ENCODE results near the gene HMCN1. TPM values are rescaled to one million over a fixed set of nuclear protein-coding genes. Genes with fewer than 3 reads are reported as not detected.

Gene HMCN1
- total RNA-seq, 1 experiment from 2014 or later, result 0.23 TPM

GRCh38 chr1:186063091-186063657, 329.0 kb downstream of the HMCN1 start:
- intact Hi-C loops (cut with micrococcal nuclease; ENCODE audit: unreplicated experiment), result no loop called here
- Histone ChIP-seq H3K9me3 (ENCODE audit: control insufficient read depth, insufficient read depth, low read depth, low read length) (no peaks in the 10 kb centered on the region), H3K4me1 (ENCODE audit: control insufficient read depth, insufficient read depth, low read length) (no peaks in the 10 kb centered on the region), H3K27ac (ENCODE audit: low read length) (no peak overlapping the region), H3K27me3 (ENCODE audit: control insufficient read depth, insufficient read depth, low read length) (no peaks in the 10 kb centered on the region), H3K4me3 (ENCODE audit: low read depth in 2 of 2, low read length in 2 of 2) (no peak overlapping the region), H3K36me3 (ENCODE audit: control insufficient read depth, insufficient read depth, low read length) (no peaks in the 10 kb centered on the region)
- ChIA-PET POLR2A (no interaction called here), CTCF (no interaction called here)
- BruUV-seq (replicated peaks), result no TSS peak
- no peak for ATAC-seq
- TF ChIP-seq REST (IDR thresholded peaks at IDR 0.05; ENCODE audit: insufficient read depth in 1 of 2, low read depth in 2 of 2, low read length in 1 of 2), result no peak
- no peak for TF ChIP-seq SIN3A (IDR thresholded peaks at IDR 0.05; ENCODE audit: borderline replicate concordance, insufficient read depth, low read depth, low read length)
- no peak for TF ChIP-seq POLR2AphosphoS5 (IDR thresholded peaks at IDR 0.05; ENCODE audit: low read depth, low read length)
- TF ChIP-seq CTCF (IDR thresholded peaks at IDR 0.05), result no peak
- TF ChIP-seq TCF7L2 (IDR thresholded peaks at IDR 0.05; ENCODE audit: low read depth, low read length), result no peak
- in situ Hi-C loops (cut with HindIII; ENCODE audit: low pct_unique_long_range_greater_than_20kb, low sequenced_read_pairs), result no loop called here
- no peak for DNase-seq (ENCODE audit: low read depth, low spot score)

GRCh38 chr1:186066411-186066810, 332.2 kb downstream of the HMCN1 start:
- DNase-seq (ENCODE audit: low read depth, low spot score) (no peak), ATAC-seq (no peak)
- Histone ChIP-seq H3K27me3 (ENCODE audit: control insufficient read depth, insufficient read depth, low read length) (no peaks in the 10 kb centered on the region), H3K4me3 (ENCODE audit: low read depth in 2 of 2, low read length in 2 of 2) (no peak overlapping the region), H3K27ac (ENCODE audit: low read length) (no peak overlapping the region), H3K36me3 (ENCODE audit: control insufficient read depth, insufficient read depth, low read length) (no peaks in the 10 kb centered on the region), H3K9me3 (ENCODE audit: control insufficient read depth, insufficient read depth, low read depth, low read length) (no peaks in the 10 kb centered on the region), H3K4me1 (ENCODE audit: control insufficient read depth, insufficient read depth, low read length) (no peaks in the 10 kb centered on the region)
- no TSS peak for BruUV-seq (replicated peaks)
- TF ChIP-seq REST (IDR thresholded peaks at IDR 0.05; ENCODE audit: insufficient read depth in 1 of 2, low read depth in 2 of 2, low read length in 1 of 2), result no peak
- no peak for TF ChIP-seq SIN3A (IDR thresholded peaks at IDR 0.05; ENCODE audit: borderline replicate concordance, insufficient read depth, low read depth, low read length)
- in situ Hi-C loops (cut with HindIII; ENCODE audit: low pct_unique_long_range_greater_than_20kb, low sequenced_read_pairs), result no loop called here
- ChIA-PET POLR2A (no interaction called here), CTCF (no interaction called here)
- intact Hi-C loops (cut with micrococcal nuclease; ENCODE audit: unreplicated experiment), result no loop called here

Data from Panc1 (cell line).